ENCODE results near the gene VPS35. TPM values are rescaled to one million over a fixed set of nuclear protein-coding genes. Genes with fewer than 3 reads are reported as not detected.

The VPS35 gene
- total RNA-seq, 1 experiment from 2014 or later = 72.1 TPM

DNA sequence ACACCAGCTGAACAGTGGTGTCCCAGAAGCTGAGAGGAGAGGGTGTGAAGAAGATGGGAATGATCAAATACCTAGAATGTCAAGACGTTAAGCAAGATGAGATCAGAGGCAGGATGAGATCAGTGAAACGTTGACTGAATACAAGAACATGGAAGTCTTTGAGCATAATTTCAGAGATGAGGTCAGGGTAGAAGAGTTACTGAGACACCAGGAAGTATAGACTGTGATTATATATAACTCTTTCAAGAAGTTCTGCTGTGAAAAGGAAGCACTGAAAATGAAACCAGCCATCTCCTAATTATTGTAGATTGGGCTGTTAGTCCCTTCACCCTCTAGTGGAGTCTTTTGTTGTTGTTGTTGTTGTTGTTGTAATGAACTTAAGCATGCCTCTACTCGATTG, 76.9 kb downstream of the VPS35 start:
- H3K27me3 Mint-ChIP-seq (ENCODE audit: low read depth) = no peaks in the 10 kb centered on the region
- no peak overlapping the region for H3K4me3 Mint-ChIP-seq
- H3K4me1 Mint-ChIP-seq = no peaks in the 10 kb centered on the region
- POLR2A ChIA-PET = no interaction called here
- TF ChIP-seq ZBTB21 (CRISPR knock-in tag; IDR thresholded peaks at IDR 0.05; ENCODE audit: borderline replicate concordance) (no peak), MXD4 (CRISPR knock-in tag; IDR thresholded peaks at IDR 0.05; ENCODE audit: borderline replicate concordance) (no peak), TEAD4 (CRISPR knock-in tag; IDR thresholded peaks at IDR 0.05) (no peak), CREB1 (CRISPR knock-in tag; IDR thresholded peaks at IDR 0.05) (no peak), TCF7 (CRISPR knock-in tag; IDR thresholded peaks at IDR 0.05; ENCODE audit: low read depth) (no peak), SOX15 (CRISPR knock-in tag; IDR thresholded peaks at IDR 0.05) (no peak), EMX1 (CRISPR knock-in tag; IDR thresholded peaks at IDR 0.05) (no peak), HMGA2 (CRISPR knock-in tag; IDR thresholded peaks at IDR 0.05) (no peak), NR1H2 (CRISPR knock-in tag; IDR thresholded peaks at IDR 0.05) (no peak), ZNF317 (CRISPR knock-in tag; IDR thresholded peaks at IDR 0.05; ENCODE audit: borderline replicate concordance, low read depth) (no peak)
- TF ChIP-seq, protein P1, sequence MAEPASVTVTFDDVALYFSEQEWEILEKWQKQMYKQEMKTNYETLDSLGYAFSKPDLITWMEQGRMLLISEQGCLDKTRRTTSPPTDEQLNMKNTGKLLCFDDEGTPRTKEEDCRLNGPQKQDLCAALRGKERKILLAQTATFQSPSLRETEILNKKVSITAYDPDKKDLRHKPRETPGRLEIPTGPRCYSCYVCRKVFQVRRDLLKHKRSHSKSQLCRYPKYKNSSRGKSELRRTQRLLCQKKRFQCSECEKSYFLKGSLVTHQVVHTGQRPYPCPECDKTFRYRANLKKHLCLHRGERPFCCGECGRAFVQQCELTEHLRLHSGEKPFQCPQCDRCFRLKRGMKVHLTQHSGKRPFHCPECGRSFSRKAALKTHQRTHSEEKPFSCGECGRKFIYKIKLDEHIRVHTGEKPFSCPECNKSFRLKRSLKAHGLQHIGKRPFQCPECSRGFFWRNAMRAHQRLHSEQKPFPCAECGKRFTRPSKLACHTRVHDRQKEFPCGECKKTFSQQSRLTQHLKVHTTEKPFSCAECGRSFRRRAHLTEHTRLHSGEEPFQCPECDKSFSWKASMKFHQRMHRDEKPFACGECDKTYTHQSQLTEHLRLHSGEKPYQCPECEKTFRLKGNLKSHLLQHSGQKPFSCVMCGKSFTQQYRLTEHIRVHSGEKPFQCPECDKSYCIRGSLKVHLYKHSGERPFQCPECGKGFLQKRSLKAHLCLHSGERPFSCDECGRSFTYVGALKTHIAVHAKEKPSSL (CRISPR knock-in tag; conservative IDR thresholded peaks at IDR 0.05) = no peak
- TF ChIP-seq, protein P2, sequence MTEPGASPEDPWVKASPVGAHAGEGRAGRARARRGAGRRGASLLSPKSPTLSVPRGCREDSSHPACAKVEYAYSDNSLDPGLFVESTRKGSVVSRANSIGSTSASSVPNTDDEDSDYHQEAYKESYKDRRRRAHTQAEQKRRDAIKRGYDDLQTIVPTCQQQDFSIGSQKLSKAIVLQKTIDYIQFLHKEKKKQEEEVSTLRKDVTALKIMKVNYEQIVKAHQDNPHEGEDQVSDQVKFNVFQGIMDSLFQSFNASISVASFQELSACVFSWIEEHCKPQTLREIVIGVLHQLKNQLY (CRISPR knock-in tag; IDR thresholded peaks at IDR 0.05) = no peak
- TF ChIP-seq, protein P3, sequence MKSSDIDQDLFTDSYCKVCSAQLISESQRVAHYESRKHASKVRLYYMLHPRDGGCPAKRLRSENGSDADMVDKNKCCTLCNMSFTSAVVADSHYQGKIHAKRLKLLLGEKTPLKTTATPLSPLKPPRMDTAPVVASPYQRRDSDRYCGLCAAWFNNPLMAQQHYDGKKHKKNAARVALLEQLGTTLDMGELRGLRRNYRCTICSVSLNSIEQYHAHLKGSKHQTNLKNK (CRISPR knock-in tag; IDR thresholded peaks at IDR 0.05) = no peak
- TF ChIP-seq, protein P4, sequence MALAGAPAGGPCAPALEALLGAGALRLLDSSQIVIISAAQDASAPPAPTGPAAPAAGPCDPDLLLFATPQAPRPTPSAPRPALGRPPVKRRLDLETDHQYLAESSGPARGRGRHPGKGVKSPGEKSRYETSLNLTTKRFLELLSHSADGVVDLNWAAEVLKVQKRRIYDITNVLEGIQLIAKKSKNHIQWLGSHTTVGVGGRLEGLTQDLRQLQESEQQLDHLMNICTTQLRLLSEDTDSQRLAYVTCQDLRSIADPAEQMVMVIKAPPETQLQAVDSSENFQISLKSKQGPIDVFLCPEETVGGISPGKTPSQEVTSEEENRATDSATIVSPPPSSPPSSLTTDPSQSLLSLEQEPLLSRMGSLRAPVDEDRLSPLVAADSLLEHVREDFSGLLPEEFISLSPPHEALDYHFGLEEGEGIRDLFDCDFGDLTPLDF (CRISPR knock-in tag; IDR thresholded peaks at IDR 0.05) = no peak
- peaks cover 49% of the 10 kb centered on the region for H3K36me3 Mint-ChIP-seq
- CTCF ChIA-PET = no interaction called here
- H3K27ac Mint-ChIP-seq = no peak overlapping the region
- DNase-seq (ENCODE audit: low spot score) (no peak), ATAC-seq (no peak)
- H3K9me3 Mint-ChIP-seq = no peaks in the 10 kb centered on the region

DNA sequence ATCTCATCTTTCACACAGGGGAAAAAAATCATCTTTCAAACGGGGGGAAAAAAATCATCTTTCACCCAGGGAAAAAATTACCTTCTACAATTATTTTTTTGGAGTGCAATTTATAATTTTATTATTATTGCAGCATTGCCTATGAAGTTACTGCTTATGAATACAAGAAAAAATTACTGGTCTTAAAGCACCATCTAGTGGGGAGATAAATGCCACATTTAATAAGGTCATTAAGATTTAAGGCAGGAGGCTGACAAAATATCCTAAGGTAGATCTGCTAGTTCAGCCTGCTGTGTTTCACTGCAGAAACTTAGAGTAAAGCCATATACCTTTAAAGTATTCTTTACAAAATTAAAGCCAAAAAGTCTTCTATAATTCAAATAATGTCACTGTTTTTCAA, 81.4 kb downstream of the VPS35 start:
- H3K9me3 Mint-ChIP-seq = no peaks in the 10 kb centered on the region
- peaks cover 50% of the 10 kb centered on the region for H3K36me3 Mint-ChIP-seq
- no peaks in the 10 kb centered on the region for H3K4me1 Mint-ChIP-seq
- ChIA-PET POLR2A (no interaction called here), CTCF (no interaction called here)
- DNase-seq (ENCODE audit: low spot score) = no peak
- H3K4me3 Mint-ChIP-seq = no peak overlapping the region
- H3K27me3 Mint-ChIP-seq (ENCODE audit: low read depth) = no peaks in the 10 kb centered on the region
- no peak overlapping the region for H3K27ac Mint-ChIP-seq
- no peak for ATAC-seq
- TF ChIP-seq, protein P5, sequence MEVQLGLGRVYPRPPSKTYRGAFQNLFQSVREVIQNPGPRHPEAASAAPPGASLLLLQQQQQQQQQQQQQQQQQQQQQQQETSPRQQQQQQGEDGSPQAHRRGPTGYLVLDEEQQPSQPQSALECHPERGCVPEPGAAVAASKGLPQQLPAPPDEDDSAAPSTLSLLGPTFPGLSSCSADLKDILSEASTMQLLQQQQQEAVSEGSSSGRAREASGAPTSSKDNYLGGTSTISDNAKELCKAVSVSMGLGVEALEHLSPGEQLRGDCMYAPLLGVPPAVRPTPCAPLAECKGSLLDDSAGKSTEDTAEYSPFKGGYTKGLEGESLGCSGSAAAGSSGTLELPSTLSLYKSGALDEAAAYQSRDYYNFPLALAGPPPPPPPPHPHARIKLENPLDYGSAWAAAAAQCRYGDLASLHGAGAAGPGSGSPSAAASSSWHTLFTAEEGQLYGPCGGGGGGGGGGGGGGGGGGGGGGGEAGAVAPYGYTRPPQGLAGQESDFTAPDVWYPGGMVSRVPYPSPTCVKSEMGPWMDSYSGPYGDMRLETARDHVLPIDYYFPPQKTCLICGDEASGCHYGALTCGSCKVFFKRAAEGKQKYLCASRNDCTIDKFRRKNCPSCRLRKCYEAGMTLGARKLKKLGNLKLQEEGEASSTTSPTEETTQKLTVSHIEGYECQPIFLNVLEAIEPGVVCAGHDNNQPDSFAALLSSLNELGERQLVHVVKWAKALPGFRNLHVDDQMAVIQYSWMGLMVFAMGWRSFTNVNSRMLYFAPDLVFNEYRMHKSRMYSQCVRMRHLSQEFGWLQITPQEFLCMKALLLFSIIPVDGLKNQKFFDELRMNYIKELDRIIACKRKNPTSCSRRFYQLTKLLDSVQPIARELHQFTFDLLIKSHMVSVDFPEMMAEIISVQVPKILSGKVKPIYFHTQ (CRISPR knock-in tag; IDR thresholded peaks at IDR 0.05) = no peak
- TF ChIP-seq NFE2L1 (CRISPR knock-in tag; IDR thresholded peaks at IDR 0.05) = no peak
- TF ChIP-seq FOXJ3 (CRISPR knock-in tag; IDR thresholded peaks at IDR 0.05; ENCODE audit: borderline replicate concordance) = no peak
- TF ChIP-seq, protein P6, sequence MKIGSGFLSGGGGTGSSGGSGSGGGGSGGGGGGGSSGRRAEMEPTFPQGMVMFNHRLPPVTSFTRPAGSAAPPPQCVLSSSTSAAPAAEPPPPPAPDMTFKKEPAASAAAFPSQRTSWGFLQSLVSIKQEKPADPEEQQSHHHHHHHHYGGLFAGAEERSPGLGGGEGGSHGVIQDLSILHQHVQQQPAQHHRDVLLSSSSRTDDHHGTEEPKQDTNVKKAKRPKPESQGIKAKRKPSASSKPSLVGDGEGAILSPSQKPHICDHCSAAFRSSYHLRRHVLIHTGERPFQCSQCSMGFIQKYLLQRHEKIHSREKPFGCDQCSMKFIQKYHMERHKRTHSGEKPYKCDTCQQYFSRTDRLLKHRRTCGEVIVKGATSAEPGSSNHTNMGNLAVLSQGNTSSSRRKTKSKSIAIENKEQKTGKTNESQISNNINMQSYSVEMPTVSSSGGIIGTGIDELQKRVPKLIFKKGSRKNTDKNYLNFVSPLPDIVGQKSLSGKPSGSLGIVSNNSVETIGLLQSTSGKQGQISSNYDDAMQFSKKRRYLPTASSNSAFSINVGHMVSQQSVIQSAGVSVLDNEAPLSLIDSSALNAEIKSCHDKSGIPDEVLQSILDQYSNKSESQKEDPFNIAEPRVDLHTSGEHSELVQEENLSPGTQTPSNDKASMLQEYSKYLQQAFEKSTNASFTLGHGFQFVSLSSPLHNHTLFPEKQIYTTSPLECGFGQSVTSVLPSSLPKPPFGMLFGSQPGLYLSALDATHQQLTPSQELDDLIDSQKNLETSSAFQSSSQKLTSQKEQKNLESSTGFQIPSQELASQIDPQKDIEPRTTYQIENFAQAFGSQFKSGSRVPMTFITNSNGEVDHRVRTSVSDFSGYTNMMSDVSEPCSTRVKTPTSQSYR (CRISPR knock-in tag; IDR thresholded peaks at IDR 0.05) = no peak
- TF ChIP-seq ZNF423 (CRISPR knock-in tag; IDR thresholded peaks at IDR 0.05) = no peak
- TF ChIP-seq, protein P7, sequence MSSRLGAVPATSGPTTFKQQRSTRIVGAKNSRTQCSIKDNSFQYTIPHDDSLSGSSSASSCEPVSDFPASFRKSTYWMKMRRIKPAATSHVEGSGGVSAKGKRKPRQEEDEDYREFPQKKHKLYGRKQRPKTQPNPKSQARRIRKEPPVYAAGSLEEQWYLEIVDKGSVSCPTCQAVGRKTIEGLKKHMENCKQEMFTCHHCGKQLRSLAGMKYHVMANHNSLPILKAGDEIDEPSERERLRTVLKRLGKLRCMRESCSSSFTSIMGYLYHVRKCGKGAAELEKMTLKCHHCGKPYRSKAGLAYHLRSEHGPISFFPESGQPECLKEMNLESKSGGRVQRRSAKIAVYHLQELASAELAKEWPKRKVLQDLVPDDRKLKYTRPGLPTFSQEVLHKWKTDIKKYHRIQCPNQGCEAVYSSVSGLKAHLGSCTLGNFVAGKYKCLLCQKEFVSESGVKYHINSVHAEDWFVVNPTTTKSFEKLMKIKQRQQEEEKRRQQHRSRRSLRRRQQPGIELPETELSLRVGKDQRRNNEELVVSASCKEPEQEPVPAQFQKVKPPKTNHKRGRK (CRISPR knock-in tag; IDR thresholded peaks at IDR 0.05; ENCODE audit: borderline replicate concordance) = no peak
- no peak for TF ChIP-seq PRRX2 (CRISPR knock-in tag; IDR thresholded peaks at IDR 0.05)

All from WTC11 (cell line).